HG02759 (cell line): Measurements from ENCODE around the gene EFCAB3.
"Not testable (repeated sequence)": the region's sequence is repeated elsewhere in the genome, so short reads cannot be mapped to it uniquely, and the experiment has no call there.

ENCODE experiments used
- ATAC-seq: cut with Tn5 transposase; IDR thresholded peaks from one replicate; pipeline ENCODE4 v1.9.1; 2021; ENCODE audit warnings: mild to moderate bottlenecking, moderate library complexity; ENCODE audit not compliant: unreplicated experiment

The EFCAB3 gene

GRCh38 chr17:62380253-62380652 is at the start of gene EFCAB3:
Gene EFCAB3 (plus strand): TSS chr17:62380553. CDS start chr17:62382980, 2,427 bp downstream.
- ATAC-seq: no peak

GRCh38 chr17:62336527-62336926 is 43.8 kb upstream of the EFCAB3 start:
- ATAC-seq: no peak

- ATAC-seq: no peak
Measured at GRCh38 chr17:62343764-62344270, 36.5 kb upstream of the EFCAB3 start.

- ATAC-seq: no peak
Measured at GRCh38 chr17:62351176-62351575, 29.2 kb upstream of the EFCAB3 start.

- ATAC-seq: no peak
Measured at GRCh38 chr17:62366191-62366590, 14.2 kb upstream of the EFCAB3 start.

- no peak for ATAC-seq
Measured at GRCh38 chr17:62381561-62381960, 1.2 kb downstream of the EFCAB3 start.

GRCh38 chr17:62388856-62389255 is 8.5 kb downstream of the EFCAB3 start:
- ATAC-seq: no peak

GRCh38 chr17:62392908-62393307 is 12.6 kb downstream of the EFCAB3 start:
- no peak for ATAC-seq

GRCh38 chr17:62398891-62399290 is 18.5 kb downstream of the EFCAB3 start:
- no peak for ATAC-seq

GRCh38 chr17:62405451-62405850 is 25.1 kb downstream of the EFCAB3 start:
- no peak for ATAC-seq

- ATAC-seq: not testable (repeated sequence)
Measured at GRCh38 chr17:62413090-62413489, 32.7 kb downstream of the EFCAB3 start.

GRCh38 chr17:62423647-62424461 is 43.5 kb downstream of the EFCAB3 start, which contains the start of gene METTL2A:
Gene METTL2A (plus strand): TSS chr17:62423897. CDS start chr17:62423903, 6 bp downstream.
- peak; percentile 93 for ATAC-seq

GRCh38 chr17:62426214-62426613 is 45.9 kb downstream of the EFCAB3 start:
- not testable (repeated sequence) for ATAC-seq

GRCh38 chr17:62435251-62435650 is 54.9 kb downstream of the EFCAB3 start:
- not testable (repeated sequence) for ATAC-seq

- not testable (repeated sequence) for ATAC-seq
Measured at GRCh38 chr17:62441181-62441580, 60.8 kb downstream of the EFCAB3 start.

GRCh38 chr17:62444063-62444462 is 63.7 kb downstream of the EFCAB3 start:
- no peak for ATAC-seq

GRCh38 chr17:62445791-62446190 is 65.4 kb downstream of the EFCAB3 start:
- ATAC-seq: not testable (repeated sequence)

GRCh38 chr17:62452195-62452594 is 71.8 kb downstream of the EFCAB3 start:
- not testable (repeated sequence) for ATAC-seq

- ATAC-seq: not testable (repeated sequence)
Measured at GRCh38 chr17:62453041-62453440, 72.7 kb downstream of the EFCAB3 start.

GRCh38 chr17:62453656-62454055 is 73.3 kb downstream of the EFCAB3 start:
- peak; percentile 31 for ATAC-seq

GRCh38 chr17:62454111-62454510 is 73.8 kb downstream of the EFCAB3 start:
- peak; percentile 58 for ATAC-seq

GRCh38 chr17:62456016-62456415 is 75.7 kb downstream of the EFCAB3 start:
- ATAC-seq: no peak
